ENCODE measurements around the gene GCH1.
"Not testable (repeated sequence)": the region's sequence is repeated elsewhere in the genome, so short reads cannot be mapped to it uniquely, and the experiment has no call there.

The GCH1 gene

DNA sequence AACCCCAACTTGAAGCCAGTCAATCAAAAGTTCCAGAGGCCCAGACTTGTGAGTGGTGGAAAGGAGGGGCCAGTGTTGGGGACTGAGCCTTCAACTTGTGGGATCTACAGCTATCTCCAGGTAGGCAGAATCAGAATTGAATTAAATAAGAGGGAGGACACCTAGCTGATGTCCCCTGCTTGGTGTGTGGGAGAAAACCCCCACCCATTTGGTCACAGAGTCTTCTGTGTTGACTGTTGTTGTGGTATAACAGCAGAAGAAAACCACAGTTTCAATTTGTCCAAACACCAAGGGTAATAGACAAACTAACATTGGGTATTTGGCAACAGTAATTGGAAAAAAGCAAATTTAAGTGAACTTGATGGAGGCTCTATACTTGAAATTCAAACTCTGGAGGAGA is 3.4 kb upstream of the GCH1 start:
- no peak for DNase-seq

DNA sequence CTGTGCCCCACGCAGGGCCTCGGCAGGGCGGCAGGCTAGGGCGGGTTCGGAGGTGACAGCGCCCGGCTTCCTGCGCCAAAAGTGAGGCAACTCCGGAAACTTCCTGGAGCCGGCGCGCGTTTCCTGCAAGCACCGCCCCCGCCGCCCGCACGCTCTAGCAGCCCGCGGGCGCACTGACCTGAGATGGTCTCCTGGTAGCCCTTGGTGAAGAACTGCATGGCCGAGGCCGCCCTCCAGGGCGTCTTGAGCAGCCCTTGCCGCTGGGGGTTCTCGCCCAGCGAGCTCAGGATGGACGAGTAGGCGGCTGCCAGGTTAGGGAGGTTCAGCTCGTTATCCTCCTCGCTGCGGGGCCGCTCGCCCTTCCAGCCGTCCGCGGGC is 494 bp downstream of the GCH1 start:
- DNase-seq: peak; percentile 85

DNA sequence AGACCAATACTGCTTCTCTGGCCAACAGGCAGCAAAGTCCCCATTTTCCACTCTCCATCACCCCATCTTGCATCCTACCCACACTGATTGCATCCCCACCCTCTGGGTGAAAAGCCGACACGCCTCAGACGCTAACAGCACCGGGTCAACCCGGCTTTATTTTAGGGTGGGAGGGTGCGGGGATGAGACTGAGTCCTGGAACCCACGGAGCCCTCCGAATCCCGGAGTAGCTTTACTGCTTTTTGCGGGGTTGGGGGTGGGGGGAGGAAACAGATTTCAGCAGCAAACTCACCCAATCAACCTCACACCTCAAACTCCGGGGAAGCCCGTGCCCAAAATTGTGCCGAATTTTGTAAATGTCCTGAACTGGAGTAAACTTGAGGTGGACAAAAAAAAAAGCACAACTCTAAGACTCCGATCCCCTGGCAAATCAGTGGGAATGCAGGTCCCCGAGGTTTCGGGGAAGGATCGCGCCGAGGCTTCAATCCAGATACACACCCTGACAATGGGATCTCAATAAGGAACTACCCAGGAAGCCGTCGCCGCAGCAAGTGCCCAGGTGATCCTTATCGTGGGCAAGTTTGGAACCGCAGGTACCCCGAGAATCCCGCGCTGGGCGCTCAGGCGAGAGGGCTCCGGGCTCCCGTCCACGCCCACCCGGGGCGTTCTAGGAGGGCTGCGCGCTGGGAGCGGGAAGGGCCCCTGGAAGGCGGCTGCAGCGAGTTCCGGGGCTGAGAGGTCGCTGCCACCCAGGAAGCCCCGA is 1.1 kb downstream of the GCH1 start:
- no peak for DNase-seq

- DNase-seq: no peak
These were observed 3.1 kb downstream of the GCH1 start for GRCh38 chr14:54899573-54899972.

DNA sequence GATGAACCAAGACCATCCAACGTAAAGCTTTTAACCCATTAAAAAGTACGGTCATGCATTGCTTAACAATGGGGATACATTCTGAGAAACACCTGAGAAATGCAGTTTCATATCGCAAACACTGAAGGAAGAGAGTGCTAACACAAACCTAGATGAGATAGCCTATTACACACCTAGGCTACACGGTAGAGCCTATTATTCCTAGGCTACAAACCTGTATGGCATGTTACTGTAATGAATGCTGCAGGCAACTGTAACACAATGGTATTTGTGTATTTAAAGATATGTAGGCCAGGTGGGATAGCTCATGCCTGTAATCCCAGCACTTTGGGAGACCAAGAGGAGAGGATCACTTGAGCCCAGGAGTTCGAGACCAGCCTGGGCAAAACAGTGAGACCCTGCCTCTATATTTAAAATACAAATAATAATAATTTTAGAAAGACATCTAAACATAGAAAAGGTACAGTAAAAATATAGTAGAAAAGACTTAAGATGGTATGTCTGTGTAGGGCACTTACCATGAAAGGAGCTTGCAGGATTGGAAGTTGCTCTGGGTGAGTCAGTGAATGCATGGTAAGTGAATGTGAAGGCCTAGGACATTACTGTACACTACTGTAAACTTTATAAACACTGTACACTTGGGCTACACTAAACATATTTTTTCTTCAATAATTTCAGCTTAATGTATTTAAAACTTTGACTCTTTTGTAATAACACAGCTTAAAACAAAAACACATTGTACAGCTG is 4.6 kb downstream of the GCH1 start:
- DNase-seq: not testable (repeated sequence)

GRCh38 chr14:54895683-54896082 is 6.9 kb downstream of the GCH1 start:
- no peak for DNase-seq

GRCh38 chr14:54894995-54895394 is 7.6 kb downstream of the GCH1 start:
- no peak for DNase-seq

DNA sequence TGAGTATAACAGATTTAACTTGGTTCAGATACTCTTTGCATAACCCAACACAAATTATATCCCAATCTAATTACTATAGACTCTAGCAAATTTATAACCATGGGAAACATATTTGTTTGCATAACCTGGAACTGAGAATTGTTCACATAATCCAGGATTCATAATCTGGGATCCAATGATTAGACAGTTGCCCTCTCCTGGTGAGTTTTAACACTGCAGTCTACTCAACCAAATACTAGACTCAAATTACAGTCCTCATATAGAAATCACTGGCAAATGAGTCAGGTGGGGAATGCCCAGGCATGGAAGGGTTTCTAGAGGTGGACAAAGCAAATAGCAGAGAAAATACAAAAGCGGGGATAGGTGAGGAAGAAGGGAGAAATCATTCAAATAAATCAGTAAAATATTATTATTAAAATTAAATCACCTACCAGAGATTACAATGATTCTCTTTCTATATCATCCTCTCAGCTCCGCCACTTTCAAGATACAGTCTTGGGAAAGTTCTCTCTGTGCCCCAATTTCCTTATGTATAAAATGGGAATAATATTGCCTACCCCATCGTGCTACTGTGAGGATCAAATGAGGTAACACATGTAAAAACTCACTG is 9.4 kb downstream of the GCH1 start:
- no peak for DNase-seq

- DNase-seq: no peak
These were observed 11.0 kb downstream of the GCH1 start for GRCh38 chr14:54891471-54892245.

- no peak for DNase-seq
These were observed 11.8 kb downstream of the GCH1 start for GRCh38 chr14:54890788-54891187.

GRCh38 chr14:54889919-54890318 is 12.7 kb downstream of the GCH1 start:
- no peak for DNase-seq

- DNase-seq: no peak
These were observed 20.1 kb downstream of the GCH1 start for GRCh38 chr14:54882521-54882920.

GRCh38 chr14:54881761-54882401 is 20.7 kb downstream of the GCH1 start:
- DNase-seq: no peak

- no peak for DNase-seq
These were observed 21.3 kb downstream of the GCH1 start for GRCh38 chr14:54881235-54881760.

- no peak for DNase-seq
These were observed 25.0 kb downstream of the GCH1 start for GRCh38 chr14:54877703-54878021.

DNA sequence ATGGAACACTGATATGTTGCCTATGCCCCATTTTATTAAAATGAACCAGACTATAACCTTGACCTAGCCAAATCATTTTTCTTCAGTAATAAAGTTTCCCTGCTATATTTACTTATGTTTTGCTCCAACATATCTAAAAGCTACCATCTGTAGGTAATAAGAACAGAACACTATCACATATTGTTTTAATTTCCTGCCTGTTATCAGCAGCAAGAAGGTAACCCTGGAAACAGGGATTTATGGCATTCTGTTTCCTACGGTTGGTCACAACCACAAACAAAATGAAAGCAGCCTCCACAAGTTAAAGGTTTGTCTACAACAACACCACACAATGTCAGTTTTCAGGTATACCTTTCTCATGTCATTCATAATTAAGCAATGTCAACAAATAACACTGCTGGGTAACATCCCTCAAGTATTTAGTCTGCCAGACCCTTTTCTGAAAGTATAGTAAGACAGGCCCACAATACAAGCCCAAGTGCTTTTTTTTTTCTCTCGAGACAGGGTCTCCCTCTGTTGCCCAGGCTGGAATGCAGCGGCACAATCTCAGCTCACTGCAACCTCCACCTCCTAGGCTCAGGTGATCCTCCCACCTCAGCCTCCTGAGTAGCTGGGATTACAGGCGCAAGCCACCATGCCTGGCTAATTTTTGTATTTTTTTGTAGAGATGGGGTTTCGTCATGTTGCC is 25.5 kb downstream of the GCH1 start:
- no peak for DNase-seq

GRCh38 chr14:54875648-54876047 is 27.0 kb downstream of the GCH1 start:
- DNase-seq: not testable (repeated sequence)

DNA sequence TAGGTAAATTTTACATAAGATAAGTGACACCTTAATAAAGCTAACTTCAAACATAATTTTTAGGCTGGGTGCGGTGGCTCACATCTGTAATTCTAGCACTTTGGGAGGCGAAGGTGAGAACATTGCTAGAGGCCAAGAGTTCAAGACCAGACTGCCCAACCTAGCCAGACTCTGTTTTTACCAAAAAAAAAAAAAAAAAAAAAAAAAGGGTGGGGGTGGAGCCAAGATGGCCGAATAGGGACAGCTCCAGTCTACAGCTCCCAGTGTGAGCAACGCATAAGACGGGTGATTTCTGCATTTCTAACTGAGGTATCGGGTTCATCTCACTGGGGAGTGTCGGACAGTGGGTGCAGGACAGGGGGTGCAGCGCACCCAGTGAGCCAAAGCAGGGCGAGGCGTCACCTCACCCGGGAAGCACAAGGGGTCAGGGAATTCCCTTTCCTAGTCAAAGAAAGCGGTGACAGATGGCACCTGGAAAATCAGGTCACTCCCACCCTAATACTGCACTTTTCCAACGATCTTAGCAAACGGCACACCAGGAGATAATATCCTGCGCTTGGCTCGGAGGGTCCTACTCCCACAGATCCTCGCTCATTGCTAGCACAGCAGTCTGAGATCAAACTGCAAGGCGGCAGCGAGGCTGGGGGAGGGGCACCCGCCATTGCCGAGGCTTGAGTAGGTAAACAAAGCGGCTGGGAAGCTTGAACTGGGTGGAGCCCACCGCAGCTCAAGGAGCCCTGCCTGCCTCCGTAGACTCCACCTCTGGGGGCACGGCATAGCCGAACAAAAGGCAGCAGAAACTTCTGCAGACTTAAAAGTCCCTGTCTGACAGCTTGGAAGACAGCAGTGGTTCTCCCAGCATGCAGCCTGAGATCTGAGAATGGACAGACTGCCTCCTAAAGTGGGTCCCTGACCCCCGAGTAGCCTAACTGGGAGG is 32.2 kb downstream of the GCH1 start:
- DNase-seq: not testable (repeated sequence)

- no peak for DNase-seq
These were observed 35.6 kb downstream of the GCH1 start for GRCh38 chr14:54867011-54867410.

GRCh38 chr14:54866588-54866987 is 36.0 kb downstream of the GCH1 start:
- DNase-seq: no peak

- DNase-seq: no peak
These were observed 38.1 kb downstream of the GCH1 start for GRCh38 chr14:54864526-54864925.
